Peyer's patch (tissue), 4 donors: ENCODE results near the gene KLHL28.

Source experiments
- POLR2A ChIP-seq, 2 donors: fragments of 450-650 bp; IDR thresholded peaks; one replicate each; pipeline ENCODE4 v1.5.1; 2017; ENCODE audit warnings: antibody characterized with exemption in 2 of 2, mild to moderate bottlenecking in 2 of 2, moderate library complexity in 2 of 2
- TF ChIP-seq, protein P1 (sequence below), 6 experiments: fragments of 450-650 bp in 4 of 6; fragments of 200-600 bp in 2 of 6; sonication (generic) in 1 of 6; IDR thresholded peaks; one replicate each; pipeline ENCODE4 v1.5.1; 2017 to 2019; ENCODE audit warnings: antibody characterized with exemption in 6 of 6, mild to moderate bottlenecking in 3 of 6, moderate library complexity in 1 of 6

DNA sequence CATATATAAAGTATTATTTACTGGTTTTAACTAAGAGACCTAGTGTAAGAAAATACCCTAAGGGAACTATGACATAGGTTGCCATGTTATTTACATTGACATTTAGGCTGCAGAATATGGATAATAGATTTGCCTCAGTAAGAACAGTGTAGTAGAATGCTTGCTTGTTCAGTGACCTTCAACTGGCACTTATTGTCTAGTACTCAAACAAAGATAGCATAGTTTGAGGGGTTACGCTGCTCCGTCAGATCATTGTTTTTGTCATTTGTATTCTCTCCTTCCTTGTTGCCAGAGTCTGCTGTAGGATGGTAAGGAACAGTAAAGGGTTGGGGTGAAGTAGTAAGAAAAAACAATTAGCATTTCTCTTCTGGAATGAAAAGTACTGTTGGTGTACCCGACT lies 33.4 kb upstream of the KLHL28 start:
- TF ChIP-seq, protein P1, sequence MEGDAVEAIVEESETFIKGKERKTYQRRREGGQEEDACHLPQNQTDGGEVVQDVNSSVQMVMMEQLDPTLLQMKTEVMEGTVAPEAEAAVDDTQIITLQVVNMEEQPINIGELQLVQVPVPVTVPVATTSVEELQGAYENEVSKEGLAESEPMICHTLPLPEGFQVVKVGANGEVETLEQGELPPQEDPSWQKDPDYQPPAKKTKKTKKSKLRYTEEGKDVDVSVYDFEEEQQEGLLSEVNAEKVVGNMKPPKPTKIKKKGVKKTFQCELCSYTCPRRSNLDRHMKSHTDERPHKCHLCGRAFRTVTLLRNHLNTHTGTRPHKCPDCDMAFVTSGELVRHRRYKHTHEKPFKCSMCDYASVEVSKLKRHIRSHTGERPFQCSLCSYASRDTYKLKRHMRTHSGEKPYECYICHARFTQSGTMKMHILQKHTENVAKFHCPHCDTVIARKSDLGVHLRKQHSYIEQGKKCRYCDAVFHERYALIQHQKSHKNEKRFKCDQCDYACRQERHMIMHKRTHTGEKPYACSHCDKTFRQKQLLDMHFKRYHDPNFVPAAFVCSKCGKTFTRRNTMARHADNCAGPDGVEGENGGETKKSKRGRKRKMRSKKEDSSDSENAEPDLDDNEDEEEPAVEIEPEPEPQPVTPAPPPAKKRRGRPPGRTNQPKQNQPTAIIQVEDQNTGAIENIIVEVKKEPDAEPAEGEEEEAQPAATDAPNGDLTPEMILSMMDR (IDR thresholded peaks at IDR 0.05), result no peak
- TF ChIP-seq POLR2A (IDR thresholded peaks at IDR 0.05), result no peak
